Measurements from ENCODE around the gene PRDM16. TPM values are rescaled to one million over a fixed set of nuclear protein-coding genes. Genes with fewer than 3 reads are reported as not detected.

Gene PRDM16
- total RNA-seq, 2 experiments from 2014 or later: not detected

DNA sequence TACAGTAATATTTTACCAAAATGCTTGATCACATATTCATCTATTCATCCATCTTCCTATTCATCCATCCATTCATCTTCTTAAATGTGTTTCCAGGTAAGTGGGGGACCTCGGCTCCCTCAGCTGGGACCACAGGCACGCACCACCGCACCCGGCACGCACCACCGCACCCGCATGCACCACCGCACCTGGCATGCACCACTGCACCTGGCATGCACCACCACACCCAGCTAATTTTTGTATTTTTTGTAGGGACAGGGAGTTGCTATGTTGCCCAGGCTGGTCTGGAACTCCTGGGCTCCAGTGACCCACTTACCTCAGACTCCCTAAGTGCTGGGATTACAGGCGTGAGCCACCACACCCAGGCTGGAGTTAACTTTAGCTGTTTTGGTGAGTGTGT, 26.5 kb upstream of the PRDM16 start:
- Histone ChIP-seq H3K9me2 (ENCODE audit: insufficient read depth, low read length) (no peaks in the 10 kb centered on the region), H3K36me3 (ENCODE audit: insufficient read depth, low read length) (no peaks in the 10 kb centered on the region), H3K4me3 (ENCODE audit: low read depth, low read length, poor library complexity, severe bottlenecking) (no peak overlapping the region), H3K27ac (ENCODE audit: low read depth, low read length, poor library complexity, severe bottlenecking) (no peak overlapping the region), H3K4me1 (ENCODE audit: insufficient read depth, low read length, poor library complexity, severe bottlenecking) (peaks cover 7% of the 10 kb centered on the region), H2AFZ (ENCODE audit: low read length) (no peak overlapping the region), H3K79me2 (ENCODE audit: insufficient read depth, low read depth, low read length) (no peaks in the 10 kb centered on the region), H3K4me2 (ENCODE audit: low read length) (peak overlapping the region; percentile 30; the same call in 1 of the 2 replicates), H3K9me3 (ENCODE audit: low read length) (no peaks in the 10 kb centered on the region), H4K20me1 (ENCODE audit: insufficient read depth, low read length) (no peaks in the 10 kb centered on the region)
- peak; percentile 7 for DNase-seq (ENCODE audit: low spot score)
- intact Hi-C loops (cut with micrococcal nuclease; ENCODE audit: unreplicated experiment): no loop called here
- POLR2A ChIA-PET: no interaction called here
- CTCF ChIA-PET (ENCODE audit: unreplicated experiment): interaction anchor here (0.6 kb wide), 1 partner anchor 306 kb away, joined by 4 read pairs; no protein-coding TSS in a partner anchor
- TF ChIP-seq EZH2phosphoT487 (IDR thresholded peaks at IDR 0.05; ENCODE audit: borderline replicate concordance, low read depth, low read length): no peak
- TF ChIP-seq, protein P1, sequence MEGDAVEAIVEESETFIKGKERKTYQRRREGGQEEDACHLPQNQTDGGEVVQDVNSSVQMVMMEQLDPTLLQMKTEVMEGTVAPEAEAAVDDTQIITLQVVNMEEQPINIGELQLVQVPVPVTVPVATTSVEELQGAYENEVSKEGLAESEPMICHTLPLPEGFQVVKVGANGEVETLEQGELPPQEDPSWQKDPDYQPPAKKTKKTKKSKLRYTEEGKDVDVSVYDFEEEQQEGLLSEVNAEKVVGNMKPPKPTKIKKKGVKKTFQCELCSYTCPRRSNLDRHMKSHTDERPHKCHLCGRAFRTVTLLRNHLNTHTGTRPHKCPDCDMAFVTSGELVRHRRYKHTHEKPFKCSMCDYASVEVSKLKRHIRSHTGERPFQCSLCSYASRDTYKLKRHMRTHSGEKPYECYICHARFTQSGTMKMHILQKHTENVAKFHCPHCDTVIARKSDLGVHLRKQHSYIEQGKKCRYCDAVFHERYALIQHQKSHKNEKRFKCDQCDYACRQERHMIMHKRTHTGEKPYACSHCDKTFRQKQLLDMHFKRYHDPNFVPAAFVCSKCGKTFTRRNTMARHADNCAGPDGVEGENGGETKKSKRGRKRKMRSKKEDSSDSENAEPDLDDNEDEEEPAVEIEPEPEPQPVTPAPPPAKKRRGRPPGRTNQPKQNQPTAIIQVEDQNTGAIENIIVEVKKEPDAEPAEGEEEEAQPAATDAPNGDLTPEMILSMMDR (conservative IDR thresholded peaks at IDR 0.05; ENCODE audit: low read length): no peak
- BruUV-seq (replicated peaks): no TSS peak

DNA sequence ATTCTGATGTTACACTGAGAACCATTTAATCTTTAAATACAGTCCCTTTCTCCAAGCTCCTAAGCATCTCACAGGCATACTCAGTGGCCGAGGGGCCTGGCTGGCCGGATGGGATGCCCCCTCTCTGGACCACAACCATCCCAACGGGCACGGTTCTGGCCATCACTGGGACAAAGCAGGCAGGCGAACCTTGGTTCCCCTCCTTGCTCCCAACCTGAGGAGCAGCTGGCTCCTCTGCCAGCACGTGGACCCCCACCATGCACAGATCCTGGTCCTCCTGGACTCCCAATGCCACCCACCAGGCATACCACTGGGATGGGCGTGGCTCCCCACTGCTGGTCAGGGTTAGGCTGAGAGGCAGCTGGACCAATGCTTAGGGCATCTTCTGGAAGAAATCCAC, 19.8 kb upstream of the PRDM16 start:
- no peaks in the 10 kb centered on the region for H3K36me3 ChIP-seq (ENCODE audit: insufficient read depth, low read length)
- TF ChIP-seq EZH2phosphoT487 (IDR thresholded peaks at IDR 0.05; ENCODE audit: borderline replicate concordance, low read depth, low read length): no peak
- TF ChIP-seq, protein P1 (conservative IDR thresholded peaks at IDR 0.05; ENCODE audit: low read length): no peak
- no peaks in the 10 kb centered on the region for H3K4me1 ChIP-seq (ENCODE audit: insufficient read depth, low read length, poor library complexity, severe bottlenecking)
- BruUV-seq (replicated peaks): no TSS peak
- H3K9me2 ChIP-seq (ENCODE audit: insufficient read depth, low read length): no peaks in the 10 kb centered on the region
- H3K4me3 ChIP-seq (ENCODE audit: low read depth, low read length, poor library complexity, severe bottlenecking): no peak overlapping the region
- no peak overlapping the region for H3K27ac ChIP-seq (ENCODE audit: low read depth, low read length, poor library complexity, severe bottlenecking)
- no peak overlapping the region for H2AFZ ChIP-seq (ENCODE audit: low read length)
- no peak for DNase-seq (ENCODE audit: low spot score)
- intact Hi-C loops (cut with micrococcal nuclease; ENCODE audit: unreplicated experiment): no loop called here
- ChIA-PET CTCF (ENCODE audit: unreplicated experiment) (no interaction called here), POLR2A (no interaction called here)
- H3K4me2 ChIP-seq (ENCODE audit: low read length): no peak overlapping the region
- no peaks in the 10 kb centered on the region for H3K79me2 ChIP-seq (ENCODE audit: insufficient read depth, low read depth, low read length)
- H4K20me1 ChIP-seq (ENCODE audit: insufficient read depth, low read length): no peaks in the 10 kb centered on the region
- H3K9me3 ChIP-seq (ENCODE audit: low read length): no peaks in the 10 kb centered on the region

DNA sequence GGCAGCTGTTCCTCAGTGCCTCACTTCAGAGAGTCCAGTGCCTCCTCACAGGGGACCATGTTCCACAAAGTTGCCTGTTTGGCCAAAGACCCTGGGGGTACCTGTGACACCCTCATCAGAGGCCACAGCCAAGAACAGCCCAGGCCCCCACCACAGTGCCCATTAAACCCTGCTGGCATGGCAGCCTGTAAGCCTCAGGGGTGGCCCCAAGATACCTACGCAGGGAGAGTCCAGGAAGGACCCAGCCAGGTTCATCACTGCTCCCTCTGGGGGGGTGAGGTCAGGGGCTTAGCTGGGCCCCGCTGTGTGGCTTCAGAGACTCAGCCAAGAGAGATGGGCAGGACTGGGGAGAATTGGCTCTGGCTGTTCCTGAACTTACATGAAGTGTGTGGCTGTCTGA, 19.1 kb upstream of the PRDM16 start:
- Histone ChIP-seq H2AFZ (ENCODE audit: low read length) (no peak overlapping the region), H3K36me3 (ENCODE audit: insufficient read depth, low read length) (no peaks in the 10 kb centered on the region), H3K9me3 (ENCODE audit: low read length) (no peaks in the 10 kb centered on the region), H3K4me2 (ENCODE audit: low read length) (no peak overlapping the region), H3K4me3 (ENCODE audit: low read depth, low read length, poor library complexity, severe bottlenecking) (no peak overlapping the region), H3K4me1 (ENCODE audit: insufficient read depth, low read length, poor library complexity, severe bottlenecking) (no peaks in the 10 kb centered on the region), H3K27ac (ENCODE audit: low read depth, low read length, poor library complexity, severe bottlenecking) (no peak overlapping the region), H3K79me2 (ENCODE audit: insufficient read depth, low read depth, low read length) (no peaks in the 10 kb centered on the region), H4K20me1 (ENCODE audit: insufficient read depth, low read length) (no peaks in the 10 kb centered on the region), H3K9me2 (ENCODE audit: insufficient read depth, low read length) (no peaks in the 10 kb centered on the region)
- intact Hi-C loops (cut with micrococcal nuclease; ENCODE audit: unreplicated experiment): no loop called here
- no peak for TF ChIP-seq EZH2phosphoT487 (IDR thresholded peaks at IDR 0.05; ENCODE audit: borderline replicate concordance, low read depth, low read length)
- TF ChIP-seq, protein P1 (conservative IDR thresholded peaks at IDR 0.05; ENCODE audit: low read length): no peak
- ChIA-PET POLR2A (no interaction called here), CTCF (ENCODE audit: unreplicated experiment) (no interaction called here)
- BruUV-seq (replicated peaks): no TSS peak
- DNase-seq (ENCODE audit: low spot score): no peak
